DMS79 treated with DMSO at 0.1 percent for 48 hours (cell line): ENCODE measurements around the gene ABCA1.
"Not testable (repeated sequence)": the region's sequence is repeated elsewhere in the genome, so short reads cannot be mapped to it uniquely, and the experiment has no call there.

ENCODE experiments used
- DNase-seq: peaks from one replicate; lab custom pipeline; 2025; lab: John Stamatoyannopoulos, UW

Gene ABCA1

GRCh38 chr9:104927912-104928740, at the start of gene ABCA1:
ABCA1 (minus strand) TSS chr9:104928155; CDS start chr9:104903679, 24,476 bp downstream.
- DNase-seq = peak; percentile 20

GRCh38 chr9:104977580-104977979, 49.6 kb upstream of the ABCA1 start:
- no peak for DNase-seq

- DNase-seq = no peak
Measured at GRCh38 chr9:104977168-104977567, 49.2 kb upstream of the ABCA1 start.

GRCh38 chr9:104975966-104976595, 48.1 kb upstream of the ABCA1 start:
- DNase-seq = not testable (repeated sequence)

GRCh38 chr9:104974053-104974962, 46.4 kb upstream of the ABCA1 start:
- DNase-seq = no peak

GRCh38 chr9:104972242-104972866, 44.4 kb upstream of the ABCA1 start:
- no peak for DNase-seq

- no peak for DNase-seq
Measured at GRCh38 chr9:104971511-104971910, 43.6 kb upstream of the ABCA1 start.

GRCh38 chr9:104970271-104970987, 42.5 kb upstream of the ABCA1 start:
- DNase-seq = no peak

- DNase-seq = no peak
Measured at GRCh38 chr9:104969116-104969515, 41.2 kb upstream of the ABCA1 start.

- DNase-seq = peak; percentile 65
Measured at GRCh38 chr9:104968025-104968982, 40.3 kb upstream of the ABCA1 start.

GRCh38 chr9:104963076-104963475, 35.1 kb upstream of the ABCA1 start:
- DNase-seq = no peak

- DNase-seq = no peak
Measured at GRCh38 chr9:104961701-104962359, 33.9 kb upstream of the ABCA1 start.

GRCh38 chr9:104961238-104961637, 33.3 kb upstream of the ABCA1 start:
- no peak for DNase-seq

- DNase-seq = peak; percentile 2
Measured at GRCh38 chr9:104960662-104961061, 32.7 kb upstream of the ABCA1 start.

GRCh38 chr9:104958751-104959150, 30.8 kb upstream of the ABCA1 start:
- DNase-seq = no peak

- DNase-seq = not testable (repeated sequence)
Measured at GRCh38 chr9:104958006-104958405, 30.1 kb upstream of the ABCA1 start.

- no peak for DNase-seq
Measured at GRCh38 chr9:104951487-104951886, 23.5 kb upstream of the ABCA1 start.

- no peak for DNase-seq
Measured at GRCh38 chr9:104950838-104951237, 22.9 kb upstream of the ABCA1 start.

- no peak for DNase-seq
Measured at GRCh38 chr9:104948277-104948676, 20.3 kb upstream of the ABCA1 start.

- DNase-seq = no peak
Measured at GRCh38 chr9:104944871-104945270, 16.9 kb upstream of the ABCA1 start.
